Upper lobe of left lung (tissue), 6 donors: ENCODE results near the gene FARP1. TPM values are rescaled to one million over a fixed set of nuclear protein-coding genes. Genes with fewer than 3 reads are reported as not detected.

ENCODE experiments used
- ATAC-seq, 2 donors: fragments of 200-7000 bp; cut with Tn5 transposase; one replicate each; pipeline ENCODE4 v1.9.1; 2022; ENCODE audit warnings: mild to moderate bottlenecking in 2 of 2, moderate library complexity in 2 of 2; ENCODE audit not compliant: low FRiP score in 2 of 2
- DNase-seq, 2 donors: peaks; one replicate each; pipeline ENCODE4 v3.0.0-alpha.2; 2019 to 2020
- H3K27ac ChIP-seq, 4 donors: fragments of 200-600 bp; sonication (generic); one replicate each; pipeline ENCODE4 v1.5.1; 2016 to 2019
- H3K27me3 ChIP-seq, 4 donors: fragments of 200-600 bp; sonication (generic); one replicate each; pipeline ENCODE4 v1.5.1; 2017 to 2019
- H3K36me3 ChIP-seq, 4 donors: fragments of 200-600 bp; sonication (generic); one replicate each; pipeline ENCODE4 v1.5.1; 2016 to 2019
- H3K4me1 ChIP-seq, 4 donors: fragments of 200-600 bp; sonication (generic); one replicate each; pipeline ENCODE4 v1.5.1; 2018 to 2019
- H3K4me3 ChIP-seq, 4 donors: fragments of 200-600 bp; sonication (generic); one replicate each; pipeline ENCODE4 v1.5.1; 2017 to 2019; ENCODE audit warnings: mild to moderate bottlenecking in 2 of 4, moderate library complexity in 1 of 4
- H3K9me3 ChIP-seq, 4 donors: fragments of 200-600 bp; sonication (generic); one replicate each; pipeline ENCODE4 v1.5.1; 2018 to 2019
- CTCF ChIP-seq, 6 experiments: fragments of 450-650 bp in 4 of 6; fragments of 200-600 bp in 2 of 6; sonication (generic) in 2 of 6; IDR thresholded peaks; one replicate each; pipeline ENCODE4 v1.5.1; 2016 to 2019; ENCODE audit warnings: antibody characterized with exemption in 6 of 6
- EP300 ChIP-seq, 4 donors: sonication (generic); formaldehyde crosslinking; IDR thresholded peaks; one replicate each; pipeline ENCODE4 v1.5.1; 2017; ENCODE audit warnings: antibody characterized with exemption in 4 of 4, control low read depth in 2 of 4
- POLR2A ChIP-seq, 4 donors: fragments of 450-650 bp; IDR thresholded peaks; one replicate each; pipeline ENCODE4 v1.5.1; 2016 to 2017; ENCODE audit warnings: antibody characterized with exemption in 4 of 4, mild to moderate bottlenecking in 2 of 4
- POLR2AphosphoS5 ChIP-seq, 2 donors: sonication (generic); formaldehyde crosslinking; IDR thresholded peaks; one replicate each; pipeline ENCODE4 v1.5.1; 2017; ENCODE audit warnings: antibody characterized with exemption in 2 of 2
- WGBS, 2 donors: methylation state at CpG; one replicate each; pipeline ENCODE4 v1.1.5; 2017 to 2018; 5-methylcytosine and 5-hydroxymethylcytosine counted together
- total RNA-seq, 6 donors: library from RNA; depleted of rRNA in 4 of 6; stranded (reverse); fragments of >200 nt in 4 of 6; gene quantifications; one replicate each; pipeline versions ENCODE4 v1.1.0 to v1.2.1, GENCODE V29; 2016 to 2021
- donor health status: DM: no; HTN: no; CAD: no; lungs with moderate emphysema.
- donor health status: DM: no; HTN: yes; CAD: no; lungs with severe emphysema.

The FARP1 gene
- total RNA-seq, 6 donors from 2014 or later: 65.7 to 111 (median 91.8) TPM

GRCh38 chr13:98447881-98448641, 305.2 kb downstream of the FARP1 start:
- Histone ChIP-seq H3K27ac (no peak overlapping the region), H3K27me3 (no peaks in the 10 kb centered on the region), H3K9me3 (no peaks in the 10 kb centered on the region), H3K36me3 (peaks cover 13 to 65% (median 35%) of the 10 kb centered on the region in 4 donors), H3K4me3 (no peak overlapping the region), H3K4me1 (peaks cover 5 to 16% (median 10%) of the 10 kb centered on the region in 4 donors)
- DNase-seq (no peak), ATAC-seq (no peak)
- no peak for TF ChIP-seq POLR2A (IDR thresholded peaks at IDR 0.05)
- peak in 5 of 6 experiments; percentile 16 to 25 (median 24) for TF ChIP-seq CTCF (IDR thresholded peaks at IDR 0.05)
- 77 to 83% methylated on average over 28 of the region's 28 CpGs for WGBS, 2 donors

GRCh38 chr13:98448642-98448928, 305.7 kb downstream of the FARP1 start:
- TF ChIP-seq CTCF (IDR thresholded peaks at IDR 0.05) (peak in 1 of 6 experiments; percentile 2), POLR2AphosphoS5 (IDR thresholded peaks at IDR 0.05) (no peak)

GRCh38 chr13:98449273-98449672, 306.4 kb downstream of the FARP1 start:
- peaks cover 13 to 68% (median 35%) of the 10 kb centered on the region in 4 donors for H3K36me3 ChIP-seq
- H3K27ac ChIP-seq: no peak overlapping the region
- no peak for ATAC-seq
- WGBS, 2 donors: 92% methylated on average over 16 of the region's 16 CpGs
- H3K4me1 ChIP-seq: peaks cover 5 to 20% (median 14%) of the 10 kb centered on the region in 4 donors
- TF ChIP-seq POLR2AphosphoS5 (IDR thresholded peaks at IDR 0.05) (no peak), CTCF (IDR thresholded peaks at IDR 0.05) (no peak), POLR2A (IDR thresholded peaks at IDR 0.05) (no peak), EP300 (IDR thresholded peaks at IDR 0.05) (no peak)
- H3K9me3 ChIP-seq: no peaks in the 10 kb centered on the region
- H3K4me3 ChIP-seq: no peak overlapping the region
- DNase-seq: no peak
- H3K27me3 ChIP-seq: no peaks in the 10 kb centered on the region

More at GRCh38 chr13:98448642-98448928, 305.7 kb downstream of the FARP1 start:
- H3K4me3 ChIP-seq: no peak overlapping the region
- no peak overlapping the region for H3K27ac ChIP-seq
- peaks cover 13 to 69% (median 35%) of the 10 kb centered on the region in 4 donors for H3K36me3 ChIP-seq
- ATAC-seq (no peak), DNase-seq (no peak)
- WGBS, 2 donors: 88 to 90% methylated on average over 5 of the region's 5 CpGs
- H3K9me3 ChIP-seq: no peaks in the 10 kb centered on the region
- H3K27me3 ChIP-seq: no peaks in the 10 kb centered on the region
- H3K4me1 ChIP-seq: peaks cover 5 to 16% (median 10%) of the 10 kb centered on the region in 4 donors

GRCh38 chr13:98450026-98450425, 307.1 kb downstream of the FARP1 start:
- peaks cover 11 to 26% (median 18%) of the 10 kb centered on the region in 4 donors for H3K4me1 ChIP-seq
- TF ChIP-seq POLR2AphosphoS5 (IDR thresholded peaks at IDR 0.05) (no peak), EP300 (IDR thresholded peaks at IDR 0.05) (no peak), CTCF (IDR thresholded peaks at IDR 0.05) (no peak), POLR2A (IDR thresholded peaks at IDR 0.05) (no peak)
- DNase-seq: no peak
- peak overlapping the region in 2 of 4 donors; percentile 50 to 74 for H3K27ac ChIP-seq
- ATAC-seq: no peak
- H3K27me3 ChIP-seq: no peaks in the 10 kb centered on the region
- no peaks in the 10 kb centered on the region for H3K9me3 ChIP-seq
- WGBS, 2 donors: 67 to 75% methylated on average over 1 of the region's 1 CpG
- H3K4me3 ChIP-seq: no peak overlapping the region
- peaks cover 13 to 71% (median 35%) of the 10 kb centered on the region in 4 donors for H3K36me3 ChIP-seq
